GM12872 (cell line): ENCODE data around the gene FBP2.

Experiments used
- TF ChIP-seq, protein P1 (sequence below): IDR thresholded peaks from 3 replicates; pipeline ENCODE4 v1.5.1; 2011; ENCODE audit warnings: low read depth, mild to moderate bottlenecking, low read length, moderate library complexity; ENCODE audit not compliant: insufficient read depth

Gene FBP2

GRCh38 chr9:94606646-94607422 is 13.2 kb upstream of the FBP2 start:
- TF ChIP-seq, protein P1, sequence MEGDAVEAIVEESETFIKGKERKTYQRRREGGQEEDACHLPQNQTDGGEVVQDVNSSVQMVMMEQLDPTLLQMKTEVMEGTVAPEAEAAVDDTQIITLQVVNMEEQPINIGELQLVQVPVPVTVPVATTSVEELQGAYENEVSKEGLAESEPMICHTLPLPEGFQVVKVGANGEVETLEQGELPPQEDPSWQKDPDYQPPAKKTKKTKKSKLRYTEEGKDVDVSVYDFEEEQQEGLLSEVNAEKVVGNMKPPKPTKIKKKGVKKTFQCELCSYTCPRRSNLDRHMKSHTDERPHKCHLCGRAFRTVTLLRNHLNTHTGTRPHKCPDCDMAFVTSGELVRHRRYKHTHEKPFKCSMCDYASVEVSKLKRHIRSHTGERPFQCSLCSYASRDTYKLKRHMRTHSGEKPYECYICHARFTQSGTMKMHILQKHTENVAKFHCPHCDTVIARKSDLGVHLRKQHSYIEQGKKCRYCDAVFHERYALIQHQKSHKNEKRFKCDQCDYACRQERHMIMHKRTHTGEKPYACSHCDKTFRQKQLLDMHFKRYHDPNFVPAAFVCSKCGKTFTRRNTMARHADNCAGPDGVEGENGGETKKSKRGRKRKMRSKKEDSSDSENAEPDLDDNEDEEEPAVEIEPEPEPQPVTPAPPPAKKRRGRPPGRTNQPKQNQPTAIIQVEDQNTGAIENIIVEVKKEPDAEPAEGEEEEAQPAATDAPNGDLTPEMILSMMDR: no peak

DNA sequence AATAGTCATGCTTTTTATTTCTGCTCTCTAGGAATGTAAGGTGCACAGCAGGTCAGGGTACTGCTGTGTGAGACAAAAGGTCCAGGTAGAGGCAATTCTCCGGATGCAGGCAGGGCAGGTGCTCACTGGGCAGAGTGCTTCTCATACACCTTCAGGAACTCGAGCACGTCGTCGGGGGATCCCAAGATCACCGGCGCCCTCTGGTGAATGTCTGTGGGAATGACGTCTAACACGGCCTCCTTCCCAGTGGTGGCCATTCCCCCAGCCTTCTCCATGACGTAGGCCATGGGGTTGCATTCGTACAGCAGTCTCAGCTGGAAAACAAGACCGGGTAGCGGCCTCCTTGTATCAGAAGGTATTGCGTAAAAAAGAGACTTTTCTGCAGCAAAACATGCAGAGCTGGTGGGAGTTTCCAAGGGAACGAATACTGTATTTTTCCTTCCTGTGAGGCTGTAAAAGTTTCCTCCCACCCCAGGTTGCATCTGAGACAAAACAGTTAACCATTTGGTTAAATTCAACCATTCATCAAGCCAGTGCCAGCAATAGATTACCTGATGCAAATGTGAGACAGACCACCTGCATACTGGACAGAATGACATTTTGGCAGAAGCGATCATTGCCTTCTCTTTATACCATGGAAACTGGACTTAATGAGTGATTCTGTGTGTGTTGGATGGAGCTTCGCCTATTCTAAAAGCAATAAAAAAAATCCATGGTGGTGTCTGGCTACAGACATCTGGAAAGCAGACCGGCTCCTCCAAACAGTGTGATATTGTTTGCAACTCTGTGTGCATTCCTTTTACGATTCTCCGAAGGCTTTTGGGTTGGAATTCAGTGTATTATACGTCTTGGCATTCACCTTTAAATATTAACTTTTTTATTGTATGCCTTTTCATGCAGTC is 9.9 kb upstream of the FBP2 start:
- TF ChIP-seq, protein P1: peak; percentile 86

- TF ChIP-seq, protein P1: no peak
Measured at GRCh38 chr9:94602666-94603065, 9.0 kb upstream of the FBP2 start.

- TF ChIP-seq, protein P1: no peak
Measured at GRCh38 chr9:94600715-94601114, 7.1 kb upstream of the FBP2 start.

DNA sequence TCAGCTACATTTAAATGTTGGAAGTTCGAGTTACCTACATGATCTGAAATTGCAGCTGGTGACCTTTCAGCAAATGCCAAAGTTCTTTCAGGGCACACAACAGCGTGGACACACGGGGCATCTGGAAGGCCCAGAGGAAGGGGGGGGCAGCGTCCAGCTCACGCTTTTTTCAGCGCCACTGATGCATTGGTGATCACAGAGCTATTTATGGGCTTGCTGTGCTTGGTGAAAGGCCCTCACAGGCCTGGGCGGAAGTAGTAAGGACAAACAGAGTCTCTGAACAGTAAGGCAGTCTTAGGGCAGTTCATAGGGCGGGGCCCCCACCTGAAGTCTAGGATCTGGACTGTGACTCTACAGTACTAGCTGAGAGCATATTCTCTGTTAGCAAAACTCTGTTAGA is 6.6 kb upstream of the FBP2 start:
- TF ChIP-seq, protein P1: no peak

DNA sequence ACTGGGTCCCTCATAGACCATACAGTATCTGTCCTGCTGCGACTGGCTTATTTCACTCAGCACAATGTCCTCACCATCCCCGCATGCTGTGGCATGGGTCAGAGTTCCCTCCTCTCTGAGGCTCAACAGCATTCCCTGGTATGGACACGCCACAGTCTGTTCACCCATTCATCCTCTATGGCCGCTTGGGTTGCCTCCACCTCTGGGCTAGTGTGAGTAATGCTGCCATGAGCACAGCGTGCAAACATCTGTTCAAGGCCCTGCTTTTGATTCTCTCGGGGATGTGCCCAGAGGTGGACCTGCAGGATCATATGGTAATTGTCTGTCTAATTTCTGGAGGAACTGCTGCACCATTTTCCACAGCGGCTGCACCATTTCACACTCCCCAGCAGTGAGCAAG is 5.5 kb upstream of the FBP2 start:
- TF ChIP-seq, protein P1: no peak

GRCh38 chr9:94591876-94592275 is 1.7 kb downstream of the FBP2 start:
- TF ChIP-seq, protein P1: no peak
